HL-60 (cell line): ENCODE data around the gene CTNNAL1.

Source experiments
- DNase-seq, 2 experiments: peaks; one replicate each; pipeline ENCODE4 v3.0.0-alpha.2; 2010 to 2020; ENCODE audit warnings: low read depth in 1 of 2, low spot score in 1 of 2
- H3K27ac ChIP-seq: fragments of 250-450 bp; sonication (Bioruptor Pico); replicated peaks from 2 replicates; pipeline ENCODE4 v1.5.1; 2020; ENCODE audit warnings: mild to moderate bottlenecking, moderate library complexity
- H3K27me3 ChIP-seq: fragments of 250-450 bp; sonication (Bioruptor Pico); 2 replicates; pipeline ENCODE4 v1.5.1; 2021; ENCODE audit warnings: mild to moderate bottlenecking, moderate library complexity; ENCODE audit not compliant: insufficient read depth, poor library complexity, severe bottlenecking
- H3K4me3 ChIP-seq: replicated peaks from 2 replicates; pipeline ENCODE4 v1.5.1; 2011; ENCODE audit warnings: mild to moderate bottlenecking, control low read depth, low read length; ENCODE audit not compliant: insufficient read depth
- CTCF ChIP-seq: IDR thresholded peaks from one replicate; pipeline ENCODE4 v1.5.1; 2011; ENCODE audit warnings: low read length, control low read depth, inconsistent platforms; ENCODE audit not compliant: insufficient read depth
- GABPA ChIP-seq: IDR thresholded peaks from 2 replicates; pipeline ENCODE4 v1.6.1; 2012; ENCODE audit warnings: low read depth
- POLR2AphosphoS5 ChIP-seq: IDR thresholded peaks from 2 replicates; pipeline ENCODE4 v1.6.1; 2012; ENCODE audit warnings: low read depth
- SPI1 ChIP-seq: IDR thresholded peaks from 2 replicates; pipeline ENCODE4 v1.6.1; 2012; ENCODE audit warnings: low read depth, mild to moderate bottlenecking, borderline replicate concordance
- TF ChIP-seq, protein P1 (sequence below): IDR thresholded peaks from 2 replicates; pipeline ENCODE4 v1.6.1; 2012; ENCODE audit warnings: low read depth; ENCODE audit not compliant: insufficient replicate concordance

CTNNAL1 gene

GRCh38 chr9:109052416-109052815 is 39.1 kb upstream of the CTNNAL1 start:
- Histone ChIP-seq H3K4me3 (no peak overlapping the region), H3K27me3 (no peaks in the 10 kb centered on the region), H3K27ac (no peak overlapping the region)
- no peak for TF ChIP-seq CTCF
- TF ChIP-seq, protein P1, sequence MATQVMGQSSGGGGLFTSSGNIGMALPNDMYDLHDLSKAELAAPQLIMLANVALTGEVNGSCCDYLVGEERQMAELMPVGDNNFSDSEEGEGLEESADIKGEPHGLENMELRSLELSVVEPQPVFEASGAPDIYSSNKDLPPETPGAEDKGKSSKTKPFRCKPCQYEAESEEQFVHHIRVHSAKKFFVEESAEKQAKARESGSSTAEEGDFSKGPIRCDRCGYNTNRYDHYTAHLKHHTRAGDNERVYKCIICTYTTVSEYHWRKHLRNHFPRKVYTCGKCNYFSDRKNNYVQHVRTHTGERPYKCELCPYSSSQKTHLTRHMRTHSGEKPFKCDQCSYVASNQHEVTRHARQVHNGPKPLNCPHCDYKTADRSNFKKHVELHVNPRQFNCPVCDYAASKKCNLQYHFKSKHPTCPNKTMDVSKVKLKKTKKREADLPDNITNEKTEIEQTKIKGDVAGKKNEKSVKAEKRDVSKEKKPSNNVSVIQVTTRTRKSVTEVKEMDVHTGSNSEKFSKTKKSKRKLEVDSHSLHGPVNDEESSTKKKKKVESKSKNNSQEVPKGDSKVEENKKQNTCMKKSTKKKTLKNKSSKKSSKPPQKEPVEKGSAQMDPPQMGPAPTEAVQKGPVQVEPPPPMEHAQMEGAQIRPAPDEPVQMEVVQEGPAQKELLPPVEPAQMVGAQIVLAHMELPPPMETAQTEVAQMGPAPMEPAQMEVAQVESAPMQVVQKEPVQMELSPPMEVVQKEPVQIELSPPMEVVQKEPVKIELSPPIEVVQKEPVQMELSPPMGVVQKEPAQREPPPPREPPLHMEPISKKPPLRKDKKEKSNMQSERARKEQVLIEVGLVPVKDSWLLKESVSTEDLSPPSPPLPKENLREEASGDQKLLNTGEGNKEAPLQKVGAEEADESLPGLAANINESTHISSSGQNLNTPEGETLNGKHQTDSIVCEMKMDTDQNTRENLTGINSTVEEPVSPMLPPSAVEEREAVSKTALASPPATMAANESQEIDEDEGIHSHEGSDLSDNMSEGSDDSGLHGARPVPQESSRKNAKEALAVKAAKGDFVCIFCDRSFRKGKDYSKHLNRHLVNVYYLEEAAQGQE = no peak
- TF ChIP-seq SPI1 = no peak
- TF ChIP-seq POLR2AphosphoS5 = no peak
- no peak for TF ChIP-seq GABPA
- DNase-seq = no peak

DNA sequence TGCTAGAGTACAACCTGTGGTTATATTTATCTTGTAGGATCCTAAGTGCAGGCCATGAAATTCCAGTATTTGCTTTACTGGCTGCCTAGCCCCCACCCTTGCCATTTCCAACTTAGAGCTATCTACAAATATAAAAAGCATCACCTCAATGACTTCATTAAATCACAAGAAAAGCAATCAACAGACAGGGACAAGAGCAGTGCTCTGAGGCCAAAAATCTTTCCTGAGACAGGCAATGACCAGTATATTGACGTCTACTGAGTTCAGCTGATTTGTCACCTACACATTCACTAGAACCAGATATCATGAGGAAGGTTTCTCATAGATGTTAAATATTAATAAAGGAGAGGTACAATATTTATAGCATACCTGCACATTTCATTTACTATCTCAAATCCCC is 38.4 kb upstream of the CTNNAL1 start:
- no peak for TF ChIP-seq SPI1
- no peak for TF ChIP-seq POLR2AphosphoS5
- no peak for TF ChIP-seq CTCF
- TF ChIP-seq, protein P1 = no peak
- no peak for TF ChIP-seq GABPA
- Histone ChIP-seq H3K4me3 (no peak overlapping the region), H3K27me3 (no peaks in the 10 kb centered on the region), H3K27ac (no peak overlapping the region)
- DNase-seq = no peak

DNA sequence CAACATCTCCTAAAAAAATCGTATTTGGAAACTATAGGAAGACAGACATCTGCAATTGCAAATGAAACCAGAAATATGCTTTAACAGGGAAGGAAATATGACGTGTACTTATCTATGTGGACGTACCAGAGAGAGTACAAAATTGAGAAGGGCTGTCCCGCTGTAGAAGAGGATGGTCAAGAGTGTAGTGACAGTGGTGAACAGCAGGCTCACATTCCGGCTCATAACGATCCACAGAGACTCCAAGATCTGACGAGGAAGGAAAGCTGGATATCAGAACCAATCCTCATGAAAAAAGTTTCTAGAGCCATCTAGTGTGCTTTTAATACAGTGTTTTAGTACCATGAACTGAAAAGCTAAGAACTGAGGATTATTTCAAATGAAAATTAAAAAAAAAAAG is 37.1 kb upstream of the CTNNAL1 start:
- no peak overlapping the region for H3K27ac ChIP-seq
- DNase-seq = no peak
- no peak for TF ChIP-seq GABPA
- no peak for TF ChIP-seq CTCF
- no peak for TF ChIP-seq POLR2AphosphoS5
- TF ChIP-seq, protein P1 = no peak
- TF ChIP-seq SPI1 = no peak

More for the DNA sequence above, 37.1 kb upstream of the CTNNAL1 start:
- H3K27me3 ChIP-seq = no peaks in the 10 kb centered on the region
- no peak overlapping the region for H3K4me3 ChIP-seq
